Coronary artery (tissue), 2 donors: Measurements from ENCODE around the gene PLEK2.

ENCODE experiments used
- DNase-seq: peaks from one replicate; pipeline ENCODE4 v3.0.0-alpha.2; 2017; ENCODE audit warnings: low spot score
- H3K27ac ChIP-seq, 2 donors: fragments of 200-600 bp; sonication (generic); one replicate each; pipeline ENCODE4 v1.5.1; 2016 to 2019
- H3K4me3 ChIP-seq: fragments of 200-600 bp; sonication (generic); 2 replicates; pipeline ENCODE4 v1.5.1; 2016; ENCODE audit warnings: mild to moderate bottlenecking, moderate library complexity
- CTCF ChIP-seq: fragments of 200-600 bp; sonication (generic); IDR thresholded peaks from one replicate; pipeline ENCODE4 v1.5.1; 2019; ENCODE audit warnings: antibody characterized with exemption

The PLEK2 gene

GRCh38 chr14:67391268-67391667, 20.7 kb downstream of the PLEK2 start:
- Histone ChIP-seq H3K4me3 (no peak overlapping the region), H3K27ac (no peak overlapping the region)
- no peak for DNase-seq
- TF ChIP-seq CTCF, result no peak

GRCh38 chr14:67389811-67390534, 22.0 kb downstream of the PLEK2 start:
- TF ChIP-seq CTCF, result no peak
- no peak overlapping the region for H3K27ac ChIP-seq
- H3K4me3 ChIP-seq, result no peak overlapping the region
- no peak for DNase-seq

- no peak overlapping the region for H3K27ac ChIP-seq
- no peak for TF ChIP-seq CTCF
- no peak for DNase-seq
- no peak overlapping the region for H3K4me3 ChIP-seq
These were observed 22.7 kb downstream of the PLEK2 start for GRCh38 chr14:67389275-67389674.

- Histone ChIP-seq H3K27ac (no peak overlapping the region), H3K4me3 (no peak overlapping the region)
- no peak for TF ChIP-seq CTCF
- no peak for DNase-seq
These were observed 24.8 kb downstream of the PLEK2 start for GRCh38 chr14:67387195-67387594.

- Histone ChIP-seq H3K4me3 (no peak overlapping the region), H3K27ac (no peak overlapping the region)
- TF ChIP-seq CTCF, result no peak
- DNase-seq, result no peak
These were observed 26.3 kb downstream of the PLEK2 start for GRCh38 chr14:67385618-67386017.

- no peak overlapping the region for H3K4me3 ChIP-seq
These were observed 26.8 kb downstream of the PLEK2 start for GRCh38 chr14:67385120-67385519.

More at GRCh38 chr14:67385120-67385519, 26.8 kb downstream of the PLEK2 start:
- DNase-seq, result no peak
- H3K27ac ChIP-seq, result no peak overlapping the region
- TF ChIP-seq CTCF, result no peak
